GM18519 (cell line): ENCODE data around the gene ZNF790.
A peak's percentile ranks its signal among the peaks of the same experiment; 100 is the strongest.

ENCODE experiments used
- ATAC-seq: cut with Tn5 transposase; IDR thresholded peaks from one replicate; pipeline ENCODE4 v1.9.1; 2021; ENCODE audit warnings: mild to moderate bottlenecking, moderate library complexity; ENCODE audit not compliant: unreplicated experiment, low FRiP score

The ZNF790 gene

DNA sequence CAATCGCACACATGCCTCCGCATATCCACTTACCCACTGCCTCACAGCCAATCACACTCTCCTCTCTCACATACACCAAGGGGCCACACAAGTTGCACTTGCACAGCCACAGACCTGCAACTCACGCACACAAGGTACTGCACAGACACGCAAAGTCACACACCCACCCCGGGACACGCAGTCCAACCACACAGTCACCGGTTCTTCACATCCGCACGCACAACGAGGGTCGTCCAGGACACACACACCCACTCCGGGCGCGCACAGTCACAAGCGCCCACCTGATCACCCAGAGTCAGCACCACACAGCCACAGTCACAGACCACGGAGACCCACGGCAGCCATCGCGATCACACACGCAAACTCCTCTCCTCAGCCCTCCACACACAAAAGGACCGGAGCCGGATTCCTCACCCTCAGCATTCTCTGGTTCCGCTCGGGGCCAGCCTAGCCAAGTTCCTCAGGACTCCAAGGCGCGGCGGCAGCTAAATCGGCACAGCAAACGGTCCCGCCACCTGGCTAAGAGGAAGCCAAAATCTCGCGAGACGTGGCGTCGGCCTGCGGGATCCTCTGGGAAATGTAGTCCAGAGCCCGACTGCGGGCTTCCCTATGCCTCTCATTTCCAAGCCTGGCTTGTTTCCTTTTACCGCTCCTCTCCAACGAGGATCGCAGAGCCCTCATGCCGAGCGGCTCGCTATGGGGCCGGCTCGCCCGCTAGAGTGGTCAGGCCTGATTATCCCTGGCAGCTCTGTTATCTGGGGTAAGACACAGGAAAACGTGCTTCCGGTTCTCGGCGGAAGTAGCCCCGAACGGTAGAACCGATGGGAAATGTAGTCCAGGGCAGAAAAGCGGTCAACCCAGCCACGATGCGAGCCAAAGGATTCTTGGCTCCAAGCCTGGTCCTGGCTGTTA is 65.6 kb downstream of the ZNF790 start, which contains the start of gene ZNF850:
Gene ZNF850, minus strand, starts transcription at position 497 of the 912 bp plus-strand sequence. CDS start 10,201 bp downstream, outside the sequence.
- ATAC-seq, result peak; percentile 70

- ATAC-seq, result no peak
Observed at GRCh38 chr19:36771261-36772231, 66.6 kb downstream of the ZNF790 start.
